PC-9 (cell line): Measurements from ENCODE around the gene GCA.

ENCODE experiments used
- EZH2 ChIP-seq: fragments of 200-600 bp; sonication (generic); IDR thresholded peaks from 2 replicates; pipeline ENCODE4 v1.8.0; 2017; ENCODE audit warnings: antibody characterized with exemption, low read depth
- TF ChIP-seq, protein P1 (sequence below): fragments of 200-600 bp; sonication (generic); conservative IDR thresholded peaks from 2 replicates; pipeline ENCODE4 v1.6.1; 2017; ENCODE audit warnings: mixed run types, antibody characterized with exemption, mild to moderate bottlenecking, moderate library complexity

DNA sequence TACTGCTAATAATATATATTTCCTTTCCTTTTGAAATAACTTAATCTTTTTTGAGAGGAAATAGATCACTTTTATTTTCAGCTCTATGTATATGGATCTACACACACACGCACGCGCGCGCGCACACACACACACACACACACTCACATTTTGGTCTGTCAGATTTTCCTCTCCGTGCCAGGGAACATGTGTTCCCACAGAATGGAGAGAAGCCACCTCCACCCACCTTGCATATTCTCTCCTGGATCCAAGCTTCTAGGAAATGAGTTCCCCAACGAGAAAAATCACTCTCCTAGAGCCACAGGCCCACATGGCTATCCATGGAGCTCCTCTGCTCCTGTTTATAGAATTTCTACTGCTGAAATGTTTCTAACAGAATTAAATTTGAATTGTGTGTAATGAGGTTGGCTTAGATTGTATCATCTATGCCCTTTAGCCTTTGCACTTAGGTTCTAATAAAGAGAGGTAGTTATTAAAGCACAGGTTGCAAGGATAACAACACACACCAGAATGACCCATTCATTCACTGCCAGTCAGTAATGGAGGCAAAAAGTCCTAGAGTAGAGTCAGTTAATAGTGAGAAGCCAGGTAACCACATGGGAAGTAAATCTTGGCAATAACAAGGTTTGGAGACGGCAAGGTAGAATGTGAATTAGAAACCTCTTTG, 45.1 kb upstream of the GCA start:
- TF ChIP-seq, protein P1, sequence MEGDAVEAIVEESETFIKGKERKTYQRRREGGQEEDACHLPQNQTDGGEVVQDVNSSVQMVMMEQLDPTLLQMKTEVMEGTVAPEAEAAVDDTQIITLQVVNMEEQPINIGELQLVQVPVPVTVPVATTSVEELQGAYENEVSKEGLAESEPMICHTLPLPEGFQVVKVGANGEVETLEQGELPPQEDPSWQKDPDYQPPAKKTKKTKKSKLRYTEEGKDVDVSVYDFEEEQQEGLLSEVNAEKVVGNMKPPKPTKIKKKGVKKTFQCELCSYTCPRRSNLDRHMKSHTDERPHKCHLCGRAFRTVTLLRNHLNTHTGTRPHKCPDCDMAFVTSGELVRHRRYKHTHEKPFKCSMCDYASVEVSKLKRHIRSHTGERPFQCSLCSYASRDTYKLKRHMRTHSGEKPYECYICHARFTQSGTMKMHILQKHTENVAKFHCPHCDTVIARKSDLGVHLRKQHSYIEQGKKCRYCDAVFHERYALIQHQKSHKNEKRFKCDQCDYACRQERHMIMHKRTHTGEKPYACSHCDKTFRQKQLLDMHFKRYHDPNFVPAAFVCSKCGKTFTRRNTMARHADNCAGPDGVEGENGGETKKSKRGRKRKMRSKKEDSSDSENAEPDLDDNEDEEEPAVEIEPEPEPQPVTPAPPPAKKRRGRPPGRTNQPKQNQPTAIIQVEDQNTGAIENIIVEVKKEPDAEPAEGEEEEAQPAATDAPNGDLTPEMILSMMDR: no peak
- TF ChIP-seq EZH2: no peak
